GM12801 (cell line): ENCODE measurements around the gene SLC35E4.

Experiments
- CTCF ChIP-seq: IDR thresholded peaks from one replicate; pipeline ENCODE4 v1.5.1; 2011; ENCODE audit warnings: control low read depth; ENCODE audit not compliant: insufficient read length; ENCODE audit errors: extremely low read depth

SLC35E4 gene

GRCh38 chr22:30636226-30637077, 871 bp downstream of the SLC35E4 start:
- no peak for TF ChIP-seq CTCF

- no peak for TF ChIP-seq CTCF
Measured at GRCh38 chr22:30637701-30638114, 2.1 kb downstream of the SLC35E4 start.

- TF ChIP-seq CTCF, result no peak
Measured at GRCh38 chr22:30640361-30640760, 4.8 kb downstream of the SLC35E4 start.

- TF ChIP-seq CTCF, result no peak
Measured at GRCh38 chr22:30640839-30641430, 5.4 kb downstream of the SLC35E4 start.

- TF ChIP-seq CTCF, result no peak
Measured at GRCh38 chr22:30643055-30643875, 7.7 kb downstream of the SLC35E4 start.

- TF ChIP-seq CTCF, result no peak
Measured at GRCh38 chr22:30646518-30647160, 11.1 kb downstream of the SLC35E4 start.

GRCh38 chr22:30647536-30647935, 12.0 kb downstream of the SLC35E4 start:
- no peak for TF ChIP-seq CTCF
